Ovary (tissue), 9 donors: ENCODE results near the gene TMEM79. TPM values are rescaled to one million over a fixed set of nuclear protein-coding genes. Genes with fewer than 3 reads are reported as not detected.

Experiments
- DNase-seq, 5 donors: peaks; one replicate each; pipeline ENCODE4 v3.0.0-alpha.2; 2019 to 2020
- H3K27ac ChIP-seq, 2 donors: fragments of 200-600 bp; one replicate each; pipeline versions ENCODE4 v1.5.1 to v1.8.0; 2019 to 2022
- H3K27me3 ChIP-seq: fragments of 200-600 bp; one replicate; pipeline ENCODE4 v1.8.0; 2022
- H3K36me3 ChIP-seq: fragments of 200-600 bp; sonication (generic); one replicate; pipeline ENCODE4 v1.5.1; 2019
- H3K4me1 ChIP-seq: one replicate; pipeline ENCODE4 v1.8.1; 2013; ENCODE audit warnings: mild to moderate bottlenecking, moderate library complexity; ENCODE audit not compliant: insufficient read depth
- H3K4me3 ChIP-seq: fragments of 200-600 bp; sonication (generic); one replicate; pipeline ENCODE4 v1.5.1; 2017
- H3K9me3 ChIP-seq, 2 donors: fragments of 200-600 bp in 1 of 2; sonication (generic) in 1 of 2; one replicate each; pipeline versions ENCODE4 v1.5.1 to v1.8.1; 2013 to 2019; ENCODE audit warnings: mild to moderate bottlenecking in 1 of 2, moderate library complexity in 1 of 2
- CTCF ChIP-seq, 3 donors: fragments of 450-650 bp in 2 of 3; fragments of 200-600 bp in 1 of 3; IDR thresholded peaks; one replicate each; pipeline versions ENCODE4 v1.5.1 to v1.8.0; 2016 to 2022; ENCODE audit warnings: antibody characterized with exemption in 3 of 3, mild to moderate bottlenecking in 1 of 3
- EP300 ChIP-seq: sonication (generic); formaldehyde crosslinking; IDR thresholded peaks from one replicate; pipeline ENCODE4 v1.6.1; 2017; ENCODE audit warnings: antibody characterized with exemption
- POLR2A ChIP-seq: fragments of 450-650 bp; IDR thresholded peaks from one replicate; pipeline ENCODE4 v1.6.1; 2017; ENCODE audit warnings: antibody characterized with exemption, mild to moderate bottlenecking, moderate library complexity
- WGBS, 3 donors: extraction: QIAGEN DNeasy Blood & Tissue Kit in 1 of 3; methylation state at CpG; one replicate each; pipeline versions ENCODE4 v1.1.5 to v1.1.7; 2013 to 2017; 5-methylcytosine and 5-hydroxymethylcytosine counted together
- intact Hi-C, 4 donors: fragments of 100-400 bp; cut with DNase I; formaldehyde crosslinking; loops; one replicate each; pipeline versions ENCODE4 v1.11.0 to v1.15.1; 2022 to 2023
- polyA plus RNA-seq, 2 donors: library from polyadenylated mRNA; stranded (reverse); fragments of 200-250 nt in 1 of 2; fragments of 350-450 nt in 1 of 2; fragmentation: Illumina TruSeq in 1 of 2; extraction: RNeasy Lipid Tissue Mini Kit (QIAGEN cat#74804) in 1 of 2; gene quantifications; one replicate each; pipeline ENCODE4 v1.2.3, GENCODE V29; 2013 to 2014
- total RNA-seq, 7 donors: library from RNA; depleted of rRNA in 2 of 7; stranded (reverse); fragments of >200 nt in 2 of 7; fragmentation: NEBNext Ultra II Directional in 3 of 7; extraction: Animal tissue kit (Norgen Biotek cat#: 25700) in 3 of 7; gene quantifications; one replicate each; pipeline versions ENCODE4 v1.1.0 to v1.2.4, GENCODE V29; 2016 to 2023
- donor health status: DM: no; HTN: no; CAD: no; lungs with moderate emphysema.
- donor health status: DM: no; HTN: no; CAD: no.
- donor health status: Bipolar disorder and iron deficiency.
- donor health status: DM: yes; HTN: yes; CAD: no.
- donor health status: DM: no; HTN: no; CAD: no.
- donor health status: DM: yes; HTN: yes; CAD: no.

TMEM79 gene
- total and polyA plus RNA-seq, 9 donors = 0.80 to 3.3 (median 2.1) TPM

- TF ChIP-seq CTCF (IDR thresholded peaks at IDR 0.05) (no peak), EP300 (no peak), POLR2A (no peak)
- intact Hi-C loops = no loop called here
- no peak for DNase-seq
- no peaks in the 10 kb centered on the region for H3K27me3 ChIP-seq
- no peak within 1 kb of the TSS for H3K27ac ChIP-seq
- peaks cover 4% of the 10 kb centered on the region for H3K4me1 ChIP-seq
- H3K4me3 ChIP-seq = no peak within 1 kb of the TSS
- no peaks in the 10 kb centered on the region for H3K9me3 ChIP-seq
- H3K36me3 ChIP-seq = no peaks in the 10 kb centered on the region
- 79 to 81% (median 81%) methylated on average over 13 to 14 of the region's 14 CpGs for WGBS, 3 donors
Measured at GRCh38 chr1:156241926-156242325, 42.2 kb upstream of the TMEM79 start, which contains the start of gene BGLAP. TSS of gene BGLAP (plus strand) at chr1:156242184. CDS start at chr1:156242232, 48 bp downstream.

GRCh38 chr1:156242738-156243137 is 41.4 kb upstream of the TMEM79 start:
- Histone ChIP-seq H3K4me3 (no peak overlapping the region), H3K27ac (no peak overlapping the region), H3K4me1 (peaks cover 4% of the 10 kb centered on the region), H3K36me3 (no peaks in the 10 kb centered on the region), H3K9me3 (no peaks in the 10 kb centered on the region), H3K27me3 (no peaks in the 10 kb centered on the region)
- 46 to 56% (median 52%) methylated on average over 10 of the region's 10 CpGs for WGBS, 3 donors
- intact Hi-C loops = no loop called here
- no peak for DNase-seq
- TF ChIP-seq POLR2A = no peak
- no peak for TF ChIP-seq EP300
- no peak for TF ChIP-seq CTCF (IDR thresholded peaks at IDR 0.05)

GRCh38 chr1:156244126-156244525 is 40.0 kb upstream of the TMEM79 start:
- H3K36me3 ChIP-seq = no peaks in the 10 kb centered on the region
- H3K4me1 ChIP-seq = peaks cover 4% of the 10 kb centered on the region
- 70 to 82% (median 71%) methylated on average over 2 of the region's 2 CpGs for whole genome bisulfite sequencing, 3 donors
- no peak overlapping the region for H3K27ac ChIP-seq
- DNase-seq = no peak
- H3K9me3 ChIP-seq = no peaks in the 10 kb centered on the region
- no peaks in the 10 kb centered on the region for H3K27me3 ChIP-seq
- no peak for TF ChIP-seq EP300
- no peak for TF ChIP-seq CTCF (IDR thresholded peaks at IDR 0.05)
- no peak for TF ChIP-seq POLR2A
- intact Hi-C loops = no loop called here
- no peak overlapping the region for H3K4me3 ChIP-seq

GRCh38 chr1:156244712-156245111 is 39.4 kb upstream of the TMEM79 start:
- 73 to 79% (median 77%) methylated on average over 17 of the region's 17 CpGs for WGBS, 3 donors
- Histone ChIP-seq H3K27me3 (no peaks in the 10 kb centered on the region), H3K4me1 (peaks cover 4% of the 10 kb centered on the region), H3K9me3 (no peaks in the 10 kb centered on the region), H3K4me3 (no peak overlapping the region), H3K27ac (no peak overlapping the region), H3K36me3 (no peaks in the 10 kb centered on the region)
- DNase-seq = no peak
- intact Hi-C loops = loop anchor here in 1 of 4 donors (5.0 kb wide), 1 partner anchor 288 kb away; no protein-coding TSS in a partner anchor
- TF ChIP-seq CTCF (IDR thresholded peaks at IDR 0.05) = no peak
- TF ChIP-seq EP300 = no peak
- TF ChIP-seq POLR2A = no peak
